GM13976 (cell line): Measurements from ENCODE around the gene OPRPN.

Experiments
- DNase-seq: peaks from one replicate; pipeline ENCODE4 v3.0.0; 2012; ENCODE audit warnings: low spot score
- in situ Hi-C: fragments of 300-500 bp; cut with MboI; formaldehyde crosslinking; loops from one replicate; pipeline ENCODE4 v1.12.0; 2022; ENCODE audit warnings: low sequenced_read_pairs, mixed read lengths, inconsistent platforms; ENCODE audit not compliant: unreplicated experiment
- TF ChIP-seq, protein P1 (sequence below): IDR thresholded peaks from 2 replicates; pipeline ENCODE4 v1.5.1; 2012; ENCODE audit warnings: borderline replicate concordance, mild to moderate bottlenecking; ENCODE audit not compliant: insufficient read depth; ENCODE audit errors: extremely low read depth, missing control alignments, control extremely low read depth

OPRPN gene

DNA sequence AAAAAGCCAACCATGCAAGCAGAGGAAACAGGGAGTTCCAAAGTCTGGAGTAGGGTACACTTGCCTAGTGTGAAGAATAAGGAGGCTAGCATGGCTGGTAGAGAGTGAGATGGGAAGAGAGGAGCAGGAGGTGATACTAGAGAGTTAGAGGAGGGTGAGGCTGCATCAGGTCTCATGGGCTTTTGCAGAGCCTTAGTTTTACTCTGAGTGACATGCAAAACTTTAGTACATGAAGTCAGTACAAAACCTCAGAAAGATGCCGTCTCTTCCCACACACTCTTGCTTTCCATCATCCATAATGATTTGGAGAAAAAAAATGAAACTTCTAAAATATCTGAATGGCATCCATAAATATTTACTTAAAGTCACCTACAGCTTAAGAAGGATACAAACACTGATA, 5.0 kb downstream of the OPRPN start:
- DNase-seq, result no peak
- TF ChIP-seq, protein P1, sequence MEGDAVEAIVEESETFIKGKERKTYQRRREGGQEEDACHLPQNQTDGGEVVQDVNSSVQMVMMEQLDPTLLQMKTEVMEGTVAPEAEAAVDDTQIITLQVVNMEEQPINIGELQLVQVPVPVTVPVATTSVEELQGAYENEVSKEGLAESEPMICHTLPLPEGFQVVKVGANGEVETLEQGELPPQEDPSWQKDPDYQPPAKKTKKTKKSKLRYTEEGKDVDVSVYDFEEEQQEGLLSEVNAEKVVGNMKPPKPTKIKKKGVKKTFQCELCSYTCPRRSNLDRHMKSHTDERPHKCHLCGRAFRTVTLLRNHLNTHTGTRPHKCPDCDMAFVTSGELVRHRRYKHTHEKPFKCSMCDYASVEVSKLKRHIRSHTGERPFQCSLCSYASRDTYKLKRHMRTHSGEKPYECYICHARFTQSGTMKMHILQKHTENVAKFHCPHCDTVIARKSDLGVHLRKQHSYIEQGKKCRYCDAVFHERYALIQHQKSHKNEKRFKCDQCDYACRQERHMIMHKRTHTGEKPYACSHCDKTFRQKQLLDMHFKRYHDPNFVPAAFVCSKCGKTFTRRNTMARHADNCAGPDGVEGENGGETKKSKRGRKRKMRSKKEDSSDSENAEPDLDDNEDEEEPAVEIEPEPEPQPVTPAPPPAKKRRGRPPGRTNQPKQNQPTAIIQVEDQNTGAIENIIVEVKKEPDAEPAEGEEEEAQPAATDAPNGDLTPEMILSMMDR, result no peak
- in situ Hi-C loops, result no loop called here

DNA sequence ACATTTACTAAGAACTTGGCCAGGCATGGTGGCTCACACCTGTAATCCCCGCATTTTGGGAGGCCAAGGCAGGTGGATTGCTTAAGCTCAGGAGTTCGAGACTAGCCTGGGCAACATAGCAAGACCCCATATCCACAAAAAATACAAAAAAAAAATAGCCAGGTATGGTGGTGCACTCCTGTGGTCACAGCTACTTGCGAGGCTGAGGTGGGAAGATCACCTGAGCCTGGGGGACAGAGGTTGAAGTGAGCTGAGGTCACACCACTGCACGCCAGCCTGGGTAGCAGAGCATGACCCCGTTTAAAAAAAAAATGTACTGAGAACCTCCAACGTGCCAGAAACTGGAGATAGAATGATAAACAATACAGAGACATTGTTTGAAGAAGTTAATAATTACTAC, 8.0 kb downstream of the OPRPN start:
- TF ChIP-seq, protein P1, result no peak
- no peak for DNase-seq
- in situ Hi-C loops, result no loop called here

DNA sequence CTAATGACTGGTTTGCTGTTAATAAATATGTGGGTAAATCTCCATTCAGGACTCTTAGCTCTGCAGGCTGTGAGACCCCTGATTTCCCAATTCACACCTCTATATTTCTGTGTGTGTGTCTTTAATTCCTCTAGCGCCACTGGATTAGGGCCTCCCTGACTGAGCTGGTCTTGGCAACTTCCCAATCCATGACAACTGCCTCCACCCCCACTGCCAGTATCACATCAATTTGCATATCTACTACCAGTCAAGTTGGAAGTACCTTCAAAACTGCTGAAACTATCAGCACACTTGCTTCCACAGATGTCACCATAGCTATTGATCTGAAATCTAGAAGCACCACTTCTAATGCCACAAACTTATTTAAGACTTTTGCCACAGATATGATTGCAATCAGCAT, 27.6 kb downstream of the OPRPN start:
- TF ChIP-seq, protein P1, result no peak
- in situ Hi-C loops, result no loop called here

DNA sequence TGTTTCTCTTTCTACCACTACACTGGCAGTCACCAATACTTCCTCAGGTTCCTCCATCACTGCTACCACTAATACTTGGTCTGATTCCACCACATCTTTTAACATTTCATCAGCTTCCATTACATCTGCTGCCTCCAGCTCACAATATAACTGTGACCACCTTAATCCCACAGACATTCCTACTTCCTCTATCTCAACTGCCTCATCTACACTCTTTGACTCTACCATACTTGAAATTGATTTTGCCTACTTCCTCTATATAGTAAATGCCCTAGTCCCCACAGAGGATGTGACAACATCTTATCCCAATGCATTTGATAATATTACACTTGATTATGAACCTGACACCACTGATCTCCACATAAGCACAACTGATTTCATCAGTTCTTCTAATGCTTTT, 29.0 kb downstream of the OPRPN start:
- TF ChIP-seq, protein P1, result no peak
- in situ Hi-C loops, result no loop called here
- DNase-seq, result no peak

More for the DNA sequence above, 27.6 kb downstream of the OPRPN start:
- DNase-seq, result no peak

DNA sequence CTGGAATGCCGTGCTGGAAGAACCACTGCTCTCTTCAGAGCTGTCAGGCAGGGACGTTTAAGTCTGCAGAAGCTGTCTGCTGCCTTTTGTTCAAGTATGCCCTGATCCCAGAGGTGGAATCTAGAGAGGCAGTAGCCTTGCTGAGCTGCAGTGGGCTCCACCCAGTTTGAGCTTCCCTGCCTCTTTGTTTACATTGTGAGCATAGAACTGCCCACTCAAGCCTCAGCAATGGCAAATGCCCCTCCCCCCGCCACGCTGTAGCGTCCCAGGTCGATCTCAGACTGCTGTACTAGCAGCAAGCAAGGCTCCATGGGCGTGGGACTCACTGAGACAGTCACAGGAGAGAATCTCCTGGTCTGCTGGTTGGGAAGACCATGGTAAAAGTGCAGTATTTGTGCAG, 39.5 kb downstream of the OPRPN start:
- no peak for DNase-seq
- in situ Hi-C loops, result no loop called here
- TF ChIP-seq, protein P1, result no peak

DNA sequence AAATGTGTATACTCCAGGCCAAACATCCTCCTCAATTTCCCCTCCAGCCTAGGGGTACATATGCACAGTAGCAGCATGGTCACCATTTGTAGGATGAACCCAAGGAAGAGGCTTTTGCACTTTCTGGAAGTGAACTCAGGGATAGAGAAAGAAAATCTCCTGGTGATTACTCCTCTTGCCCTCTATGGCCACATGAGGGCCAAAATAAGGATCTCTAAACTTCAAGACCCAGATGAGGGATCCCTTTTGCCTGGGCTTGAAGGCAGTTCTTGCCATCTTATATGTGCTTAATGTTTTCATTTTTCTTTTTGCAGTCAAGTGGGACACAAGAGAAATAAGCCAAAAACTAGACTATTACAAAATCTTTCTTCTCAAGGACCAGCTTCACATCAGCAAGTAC, 44.7 kb downstream of the OPRPN start:
- DNase-seq, result no peak
- in situ Hi-C loops, result no loop called here
- TF ChIP-seq, protein P1, result no peak

DNA sequence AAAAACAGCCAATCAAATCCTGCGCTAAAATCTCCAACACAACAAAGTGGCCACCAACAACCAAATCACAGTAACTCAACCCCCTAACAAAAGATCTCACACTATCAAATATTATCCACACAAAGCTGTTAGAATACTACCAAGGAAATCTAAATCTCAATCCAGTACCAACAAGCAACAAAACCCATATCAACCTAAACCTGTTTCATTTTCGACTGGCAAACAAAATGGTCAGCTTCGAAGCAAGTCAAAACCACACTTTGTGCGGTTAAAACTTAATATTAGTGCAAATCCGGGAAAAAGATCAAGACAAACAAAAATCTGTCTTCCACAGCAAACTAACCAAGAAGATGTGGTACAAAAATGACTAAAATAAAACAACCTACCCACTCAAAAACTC, 45.6 kb downstream of the OPRPN start:
- no peak for DNase-seq
- in situ Hi-C loops, result no loop called here
- TF ChIP-seq, protein P1, result no peak
